DOHH2 (cell line): ENCODE data around the gene AGTRAP.

Experiments
- EZH2phosphoT487 ChIP-seq: fragments of 200-600 bp; sonication (generic); IDR thresholded peaks from 2 replicates; pipeline ENCODE4 v1.6.1; 2017; ENCODE audit warnings: borderline replicate concordance, mild to moderate bottlenecking, antibody characterized with exemption, low read length, moderate library complexity, mixed read lengths
- TF ChIP-seq, protein P1 (sequence below): fragments of 200-600 bp; sonication (generic); IDR thresholded peaks from one replicate; pipeline ENCODE4 v1.5.1; 2014; ENCODE audit warnings: antibody characterized with exemption, mild to moderate bottlenecking, low read depth, low read length; ENCODE audit not compliant: poor library complexity, severe bottlenecking

DNA sequence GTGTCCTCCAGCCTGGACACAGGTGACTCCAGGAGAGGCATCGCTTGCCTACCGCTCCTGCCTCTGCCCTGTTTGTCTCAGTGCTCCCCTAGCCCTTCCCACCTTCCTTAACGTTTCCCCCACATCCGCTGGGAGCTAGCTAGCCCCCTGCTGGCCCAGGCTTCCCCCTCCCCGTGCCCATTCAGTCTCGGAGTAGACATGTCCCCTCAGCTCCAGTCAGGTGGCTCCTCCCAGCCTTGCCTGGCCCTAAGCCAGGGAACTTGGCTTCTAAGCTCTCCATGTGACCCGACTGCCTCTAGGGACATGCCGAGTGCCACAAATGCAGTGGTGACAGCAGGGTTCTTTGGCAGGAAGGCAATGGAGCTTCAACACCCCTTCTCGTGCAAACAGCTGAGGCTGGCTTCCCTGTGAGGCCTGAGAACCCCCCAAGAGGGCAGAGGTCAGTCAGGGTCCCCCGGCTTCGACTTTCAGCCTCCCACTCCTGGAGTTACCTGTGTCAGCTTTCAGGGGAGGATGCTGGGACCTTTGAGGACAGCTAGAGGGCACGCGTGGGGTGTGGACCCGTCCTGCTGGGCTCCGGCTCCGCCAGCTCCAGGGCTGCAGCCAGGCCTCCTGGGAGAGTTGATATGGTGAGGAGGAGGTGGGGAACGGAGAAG, 28.2 kb upstream of the AGTRAP start:
- TF ChIP-seq, protein P1, sequence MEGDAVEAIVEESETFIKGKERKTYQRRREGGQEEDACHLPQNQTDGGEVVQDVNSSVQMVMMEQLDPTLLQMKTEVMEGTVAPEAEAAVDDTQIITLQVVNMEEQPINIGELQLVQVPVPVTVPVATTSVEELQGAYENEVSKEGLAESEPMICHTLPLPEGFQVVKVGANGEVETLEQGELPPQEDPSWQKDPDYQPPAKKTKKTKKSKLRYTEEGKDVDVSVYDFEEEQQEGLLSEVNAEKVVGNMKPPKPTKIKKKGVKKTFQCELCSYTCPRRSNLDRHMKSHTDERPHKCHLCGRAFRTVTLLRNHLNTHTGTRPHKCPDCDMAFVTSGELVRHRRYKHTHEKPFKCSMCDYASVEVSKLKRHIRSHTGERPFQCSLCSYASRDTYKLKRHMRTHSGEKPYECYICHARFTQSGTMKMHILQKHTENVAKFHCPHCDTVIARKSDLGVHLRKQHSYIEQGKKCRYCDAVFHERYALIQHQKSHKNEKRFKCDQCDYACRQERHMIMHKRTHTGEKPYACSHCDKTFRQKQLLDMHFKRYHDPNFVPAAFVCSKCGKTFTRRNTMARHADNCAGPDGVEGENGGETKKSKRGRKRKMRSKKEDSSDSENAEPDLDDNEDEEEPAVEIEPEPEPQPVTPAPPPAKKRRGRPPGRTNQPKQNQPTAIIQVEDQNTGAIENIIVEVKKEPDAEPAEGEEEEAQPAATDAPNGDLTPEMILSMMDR = no peak
- TF ChIP-seq EZH2phosphoT487 = no peak
